HepG2 (cell line): ENCODE measurements around the gene EXOSC7. TPM values are rescaled to one million over a fixed set of nuclear protein-coding genes. Genes with fewer than 3 reads are reported as not detected.

ENCODE experiments used
- ATAC-seq: fragments of 200-7000 bp; cut with Tn5 transposase; 3 replicates; pipeline ENCODE4 v1.9.1; 2020; ENCODE audit warnings: mild to moderate bottlenecking, moderate library complexity
- BruUV-seq: library from RNA; stranded (reverse); fragments of 400-500 nt; replicated peaks from 2 replicates; lab custom pipeline; 2021; lab: Mats Ljungman, UMichigan
- CTCF ChIA-PET: fragments of 300-600 bp; formaldehyde crosslinking; extraction: SDS; loops from one replicate; lab custom pipeline; 2021; ENCODE audit warnings: low total read pairs, inconsistent platforms, low intra/inter-chr PET ratio; lab: Yijun Ruan, JAX
- POLR2A ChIA-PET: fragments of 350-600 bp; sonication (Branson Sonifier 250); formaldehyde crosslinking; loops from one replicate; lab custom pipeline; 2020; ENCODE audit warnings: antibody characterized with exemption, inconsistent platforms; lab: Yijun Ruan, JAX
- DNase-seq: peaks from one replicate; pipeline ENCODE4 v3.0.0-alpha.2; 2015; ENCODE audit warnings: low spot score
- FAIRE-seq: peaks from 3 replicates; lab custom pipeline; 2011; peaks lifted over from hg19 to GRCh38; lab: Jason Lieb, UNC
- H2AFZ ChIP-seq: one replicate; pipeline ENCODE4 v1.6.1; 2011; ENCODE audit warnings: low read length, inconsistent platforms
- H3K27ac ChIP-seq: fragments of 300-600 bp; 3 replicates; pipeline ENCODE4 v1.8.0; 2011; ENCODE audit warnings: mixed run types, mild to moderate bottlenecking, mixed read lengths, low read length, inconsistent platforms; ENCODE audit not compliant: insufficient read depth; ENCODE audit errors: extremely low read length
- H3K27me3 ChIP-seq, 2 experiments: fragments of 200-600 bp in 1 of 2; 2 replicates in 1 of 2; 3 replicates in 1 of 2; pipeline versions ENCODE4 v1.6.0 to v1.8.0; 2011; ENCODE audit warnings: low read length in 2 of 2, mild to moderate bottlenecking in 2 of 2, moderate library complexity in 2 of 2, inconsistent platforms in 1 of 2; ENCODE audit not compliant: insufficient read depth in 2 of 2, control insufficient read depth in 1 of 2
- H3K36me3 ChIP-seq, 2 experiments: fragments of 200-600 bp in 1 of 2; replicated peaks in 1 of 2; 2 replicates in 1 of 2; 3 replicates in 1 of 2; pipeline versions ENCODE4 v1.5.1 to v1.8.0; 2011; ENCODE audit warnings: low read length in 2 of 2, inconsistent platforms in 1 of 2; ENCODE audit not compliant: insufficient read depth in 2 of 2, control insufficient read depth in 1 of 2
- H3K4me1 ChIP-seq: 2 replicates; pipeline ENCODE4 v1.5.1; 2012; ENCODE audit warnings: low read length, inconsistent platforms; ENCODE audit not compliant: insufficient read depth
- H3K4me2 ChIP-seq: 2 replicates; pipeline ENCODE4 v1.6.0; 2011; ENCODE audit warnings: low read depth, low read length, inconsistent platforms
- H3K4me3 ChIP-seq, 3 experiments: fragments of 200-600 bp in 1 of 3; sonication (generic), shearing (Covaris generic) in 1 of 3; replicated peaks in 1 of 3; 2 replicates each; pipeline ENCODE4 v1.5.1; 2011 to 2016; ENCODE audit warnings: low read length in 3 of 3, inconsistent platforms in 2 of 3, low read depth in 2 of 3, mild to moderate bottlenecking in 2 of 3, control low read depth in 1 of 3, mixed read lengths in 1 of 3; ENCODE audit not compliant: insufficient read depth in 1 of 3
- H3K79me2 ChIP-seq: one replicate; pipeline ENCODE4 v1.6.1; 2011; ENCODE audit warnings: low read length, inconsistent platforms; ENCODE audit not compliant: insufficient read depth
- H3K9ac ChIP-seq: 2 replicates; pipeline ENCODE4 v1.6.0; 2011; ENCODE audit warnings: mild to moderate bottlenecking, low read depth, low read length, inconsistent platforms; ENCODE audit not compliant: insufficient read depth
- H3K9me3 ChIP-seq: 2 replicates; pipeline ENCODE4 v1.5.1; 2012; ENCODE audit warnings: mild to moderate bottlenecking, low read length
- H4K20me1 ChIP-seq: 2 replicates; pipeline ENCODE4 v1.6.0; 2011; ENCODE audit warnings: inconsistent platforms, mild to moderate bottlenecking, low read length, moderate library complexity; ENCODE audit not compliant: insufficient read depth
- ATAD3A ChIP-seq: sonication (generic); formaldehyde crosslinking; IDR thresholded peaks from 2 replicates; pipeline ENCODE4 v1.4.0; 2020; ENCODE audit warnings: missing genetic modification reagents
- CAMTA2 ChIP-seq: sonication (generic); formaldehyde crosslinking; IDR thresholded peaks from 2 replicates; pipeline ENCODE4 v1.4.0; 2020; ENCODE audit warnings: mild to moderate bottlenecking, missing genetic modification reagents, borderline replicate concordance
- DNMT1 ChIP-seq: sonication (generic); formaldehyde crosslinking; IDR thresholded peaks from 2 replicates; pipeline ENCODE4 v1.5.1; 2020; ENCODE audit warnings: mild to moderate bottlenecking, missing genetic modification reagents
- FOXA1 ChIP-seq, 2 experiments: fragments of 450-650 bp in 1 of 2; sonication (generic) in 1 of 2; formaldehyde crosslinking in 1 of 2; IDR thresholded peaks; 2 replicates each; pipeline versions ENCODE4 v1.4.0 to v1.6.1; 2016 to 2020; ENCODE audit warnings: missing genetic modification reagents in 1 of 2
- HMG20A ChIP-seq: IDR thresholded peaks from 2 replicates; pipeline ENCODE4 v1.6.1; 2016; ENCODE audit warnings: borderline replicate concordance
- HOXD1 ChIP-seq: sonication (generic); formaldehyde crosslinking; IDR thresholded peaks from 2 replicates; pipeline ENCODE4 v1.5.0; 2020; ENCODE audit warnings: missing genetic modification reagents
- MAFF ChIP-seq: IDR thresholded peaks from 2 replicates; pipeline ENCODE4 v1.6.1; 2011; ENCODE audit warnings: low read depth, low read length, improper control_type of control experiment
- MTA1 ChIP-seq: sonication (generic); formaldehyde crosslinking; IDR thresholded peaks from 2 replicates; pipeline ENCODE4 v1.4.0; 2020; ENCODE audit warnings: missing genetic modification reagents, mild to moderate bottlenecking, borderline replicate concordance
- PCBP1 ChIP-seq: fragments of 200-400 bp; formaldehyde crosslinking; IDR thresholded peaks from 2 replicates; pipeline ENCODE4 v1.6.1; 2017; ENCODE audit warnings: mild to moderate bottlenecking, low read depth, low read length, borderline replicate concordance
- PRPF4 ChIP-seq: fragments of 200-400 bp; formaldehyde crosslinking; IDR thresholded peaks from 2 replicates; pipeline ENCODE4 v1.6.1; 2016; ENCODE audit warnings: low read length, low read depth; ENCODE audit not compliant: poor library complexity, severe bottlenecking
- ZNF253 ChIP-seq: sonication (generic); formaldehyde crosslinking; IDR thresholded peaks from 2 replicates; pipeline ENCODE4 v1.8.0; 2022; ENCODE audit warnings: mild to moderate bottlenecking, missing genetic modification reagents, borderline replicate concordance
- WGBS: methylation state at CpG from one replicate; pipeline ENCODE4 v1.1.6; 2017; ENCODE audit warnings: low lambda C conversion rate; 5-methylcytosine and 5-hydroxymethylcytosine counted together
- in situ Hi-C: cut with HindIII; loops from 2 replicates; pipeline ENCODE4 v1.10.0; 2017; ENCODE audit warnings: low pct_unique_long_range_greater_than_20kb; ENCODE audit not compliant: extremely low pct_ligation_motif_present
- intact Hi-C: fragments of 100-400 bp; cut with micrococcal nuclease; formaldehyde crosslinking; loops from one replicate; pipeline ENCODE4 v1.10.0; 2022; ENCODE audit not compliant: unreplicated experiment
- polyA plus RNA-seq, 8 experiments: library from polyadenylated mRNA; depleted of rRNA in 3 of 8; stranded (reverse) in 7 of 8; unstranded in 1 of 8; fragments of >200 nt; fragmentation: Illumina TruSeq in 4 of 8; extraction: Trizol in 4 of 8; gene quantifications; 2 replicates each; pipeline versions ENCODE4 v1.2.1 to v1.2.3, GENCODE V29; 2011 to 2016; ENCODE audit warnings: low read depth in 4 of 8, missing spikeins in 1 of 8, mixed read lengths in 1 of 8; ENCODE audit not compliant: insufficient read depth in 1 of 8
- total RNA-seq, 5 experiments: library from RNA; depleted of rRNA; stranded (reverse); fragments of >200 nt; fragmentation: Illumina TruSeq; extraction: Trizol; gene quantifications; 2 replicates each; pipeline ENCODE4 v1.2.3, GENCODE V29; 2016; ENCODE audit warnings: low read depth in 1 of 5
- TF ChIP-seq, protein P1 (sequence below): sonication (generic); formaldehyde crosslinking; IDR thresholded peaks from 2 replicates; pipeline ENCODE4 v1.8.1; 2023; ENCODE audit warnings: missing genetic modification reagents, inconsistent platforms, borderline replicate concordance
- TF ChIP-seq, protein P2 (sequence below): sonication (generic); formaldehyde crosslinking; IDR thresholded peaks from 2 replicates; pipeline ENCODE4 v1.5.0; 2020; ENCODE audit warnings: missing genetic modification reagents
- TF ChIP-seq, protein P3 (sequence below): sonication (generic); formaldehyde crosslinking; IDR thresholded peaks from 2 replicates; pipeline ENCODE4 v1.4.0; 2020; ENCODE audit warnings: missing genetic modification reagents, borderline replicate concordance
- TF ChIP-seq, protein P4 (sequence below): sonication (generic); formaldehyde crosslinking; IDR thresholded peaks from 2 replicates; pipeline ENCODE4 v1.4.0; 2020; ENCODE audit warnings: missing genetic modification reagents
- TF ChIP-seq, protein P5 (sequence below): sonication (generic); formaldehyde crosslinking; IDR thresholded peaks from 2 replicates; pipeline ENCODE4 v1.4.0; 2020; ENCODE audit warnings: mild to moderate bottlenecking, missing genetic modification reagents

The EXOSC7 gene
- total and polyA plus RNA-seq, 2 of the 13 experiments (the other 11 are each of a cell fraction or from before 2014, with no cell fraction given): 68.3 to 74.7 TPM

DNA sequence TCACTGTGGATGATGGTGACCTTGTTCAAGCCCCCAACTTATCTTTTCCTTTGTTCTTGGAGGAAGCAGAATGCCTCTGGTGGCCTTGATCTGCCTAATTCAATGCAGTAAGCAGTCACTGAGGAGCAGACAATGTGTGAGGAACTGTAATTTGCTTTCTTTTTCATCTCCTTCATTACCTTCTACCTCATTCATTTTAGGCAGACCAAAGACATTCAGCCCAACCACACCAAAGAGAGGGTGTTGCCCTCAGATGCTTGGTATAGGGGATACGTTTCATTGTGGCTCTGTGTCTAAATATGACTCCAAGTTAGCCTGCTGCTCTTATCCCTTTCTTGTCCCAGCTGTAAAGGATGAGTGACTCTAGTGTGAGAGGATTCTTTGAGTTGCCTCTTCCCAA lies 15.3 kb downstream of the EXOSC7 start:
- no peak overlapping the region for H3K4me3 ChIP-seq
- no peak for FAIRE-seq
- 89% methylated on average over 1 of the region's 1 CpG for WGBS
- ChIA-PET POLR2A (no interaction called here), CTCF (no interaction called here)
- no peak overlapping the region for H3K27ac ChIP-seq
- no peak for DNase-seq
- no peak for ATAC-seq
- H3K4me1 ChIP-seq: peaks cover 41% of the 10 kb centered on the region
- BruUV-seq: no TSS peak
- intact Hi-C loops (no loop called here), in situ Hi-C loops (no loop called here)
- TF ChIP-seq MAFF (no peak), PCBP1 (no peak), FOXA1 (IDR thresholded peaks at IDR 0.05) (no peak), FOXA1 (CRISPR knock-in tag; IDR thresholded peaks at IDR 0.05) (no peak), MTA1 (CRISPR knock-in tag) (no peak), ATAD3A (CRISPR knock-in tag) (no peak), ZNF253 (no peak), CAMTA2 (CRISPR knock-in tag) (no peak), DNMT1 (CRISPR knock-in tag) (no peak), HMG20A (CRISPR knock-in tag) (no peak), PRPF4 (no peak), HOXD1 (CRISPR knock-in tag) (no peak)
- TF ChIP-seq, protein P1, sequence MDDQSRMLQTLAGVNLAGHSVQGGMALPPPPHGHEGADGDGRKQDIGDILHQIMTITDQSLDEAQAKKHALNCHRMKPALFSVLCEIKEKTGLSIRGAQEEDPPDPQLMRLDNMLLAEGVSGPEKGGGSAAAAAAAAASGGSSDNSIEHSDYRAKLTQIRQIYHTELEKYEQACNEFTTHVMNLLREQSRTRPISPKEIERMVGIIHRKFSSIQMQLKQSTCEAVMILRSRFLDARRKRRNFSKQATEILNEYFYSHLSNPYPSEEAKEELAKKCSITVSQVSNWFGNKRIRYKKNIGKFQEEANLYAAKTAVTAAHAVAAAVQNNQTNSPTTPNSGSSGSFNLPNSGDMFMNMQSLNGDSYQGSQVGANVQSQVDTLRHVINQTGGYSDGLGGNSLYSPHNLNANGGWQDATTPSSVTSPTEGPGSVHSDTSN (CRISPR knock-in tag): no peak
- TF ChIP-seq, protein P2, sequence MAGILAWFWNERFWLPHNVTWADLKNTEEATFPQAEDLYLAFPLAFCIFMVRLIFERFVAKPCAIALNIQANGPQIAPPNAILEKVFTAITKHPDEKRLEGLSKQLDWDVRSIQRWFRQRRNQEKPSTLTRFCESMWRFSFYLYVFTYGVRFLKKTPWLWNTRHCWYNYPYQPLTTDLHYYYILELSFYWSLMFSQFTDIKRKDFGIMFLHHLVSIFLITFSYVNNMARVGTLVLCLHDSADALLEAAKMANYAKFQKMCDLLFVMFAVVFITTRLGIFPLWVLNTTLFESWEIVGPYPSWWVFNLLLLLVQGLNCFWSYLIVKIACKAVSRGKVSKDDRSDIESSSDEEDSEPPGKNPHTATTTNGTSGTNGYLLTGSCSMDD (CRISPR knock-in tag): no peak
- TF ChIP-seq, protein P3, sequence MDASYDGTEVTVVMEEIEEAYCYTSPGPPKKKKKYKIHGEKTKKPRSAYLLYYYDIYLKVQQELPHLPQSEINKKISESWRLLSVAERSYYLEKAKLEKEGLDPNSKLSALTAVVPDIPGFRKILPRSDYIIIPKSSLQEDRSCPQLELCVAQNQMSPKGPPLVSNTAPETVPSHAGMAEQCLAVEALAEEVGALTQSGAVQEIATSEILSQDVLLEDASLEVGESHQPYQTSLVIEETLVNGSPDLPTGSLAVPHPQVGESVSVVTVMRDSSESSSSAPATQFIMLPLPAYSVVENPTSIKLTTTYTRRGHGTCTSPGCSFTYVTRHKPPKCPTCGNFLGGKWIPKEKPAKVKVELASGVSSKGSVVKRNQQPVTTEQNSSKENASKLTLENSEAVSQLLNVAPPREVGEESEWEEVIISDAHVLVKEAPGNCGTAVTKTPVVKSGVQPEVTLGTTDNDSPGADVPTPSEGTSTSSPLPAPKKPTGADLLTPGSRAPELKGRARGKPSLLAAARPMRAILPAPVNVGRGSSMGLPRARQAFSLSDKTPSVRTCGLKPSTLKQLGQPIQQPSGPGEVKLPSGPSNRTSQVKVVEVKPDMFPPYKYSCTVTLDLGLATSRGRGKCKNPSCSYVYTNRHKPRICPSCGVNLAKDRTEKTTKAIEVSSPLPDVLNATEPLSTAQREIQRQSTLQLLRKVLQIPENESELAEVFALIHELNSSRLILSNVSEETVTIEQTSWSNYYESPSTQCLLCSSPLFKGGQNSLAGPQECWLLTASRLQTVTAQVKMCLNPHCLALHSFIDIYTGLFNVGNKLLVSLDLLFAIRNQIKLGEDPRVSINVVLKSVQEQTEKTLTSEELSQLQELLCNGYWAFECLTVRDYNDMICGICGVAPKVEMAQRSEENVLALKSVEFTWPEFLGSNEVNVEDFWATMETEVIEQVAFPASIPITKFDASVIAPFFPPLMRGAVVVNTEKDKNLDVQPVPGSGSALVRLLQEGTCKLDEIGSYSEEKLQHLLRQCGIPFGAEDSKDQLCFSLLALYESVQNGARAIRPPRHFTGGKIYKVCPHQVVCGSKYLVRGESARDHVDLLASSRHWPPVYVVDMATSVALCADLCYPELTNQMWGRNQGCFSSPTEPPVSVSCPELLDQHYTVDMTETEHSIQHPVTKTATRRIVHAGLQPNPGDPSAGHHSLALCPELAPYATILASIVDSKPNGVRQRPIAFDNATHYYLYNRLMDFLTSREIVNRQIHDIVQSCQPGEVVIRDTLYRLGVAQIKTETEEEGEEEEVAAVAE (CRISPR knock-in tag): no peak
- TF ChIP-seq, protein P4, sequence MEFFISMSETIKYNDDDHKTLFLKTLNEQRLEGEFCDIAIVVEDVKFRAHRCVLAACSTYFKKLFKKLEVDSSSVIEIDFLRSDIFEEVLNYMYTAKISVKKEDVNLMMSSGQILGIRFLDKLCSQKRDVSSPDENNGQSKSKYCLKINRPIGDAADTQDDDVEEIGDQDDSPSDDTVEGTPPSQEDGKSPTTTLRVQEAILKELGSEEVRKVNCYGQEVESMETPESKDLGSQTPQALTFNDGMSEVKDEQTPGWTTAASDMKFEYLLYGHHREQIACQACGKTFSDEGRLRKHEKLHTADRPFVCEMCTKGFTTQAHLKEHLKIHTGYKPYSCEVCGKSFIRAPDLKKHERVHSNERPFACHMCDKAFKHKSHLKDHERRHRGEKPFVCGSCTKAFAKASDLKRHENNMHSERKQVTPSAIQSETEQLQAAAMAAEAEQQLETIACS (CRISPR knock-in tag): no peak
- TF ChIP-seq, protein P5, sequence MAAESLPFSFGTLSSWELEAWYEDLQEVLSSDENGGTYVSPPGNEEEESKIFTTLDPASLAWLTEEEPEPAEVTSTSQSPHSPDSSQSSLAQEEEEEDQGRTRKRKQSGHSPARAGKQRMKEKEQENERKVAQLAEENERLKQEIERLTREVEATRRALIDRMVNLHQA (CRISPR knock-in tag): no peak
- TF ChIP-seq, all 625 proteins: peak for 0
- H3K4me2 ChIP-seq: no peak overlapping the region
- H3K27me3 ChIP-seq: no peaks in the 10 kb centered on the region
- H4K20me1 ChIP-seq: peaks cover 14% of the 10 kb centered on the region
- no peaks in the 10 kb centered on the region for H3K9me3 ChIP-seq
- H3K79me2 ChIP-seq: peaks cover 33% of the 10 kb centered on the region
- no peak overlapping the region for H3K9ac ChIP-seq
- H3K36me3 ChIP-seq: peaks cover 24 to 67% of the 10 kb centered on the region in 2 experiments
- H2AFZ ChIP-seq: no peak overlapping the region
